HFFc6 (cell line): Measurements from ENCODE around the gene TMEM86B. TPM values are rescaled to one million over a fixed set of nuclear protein-coding genes. Genes with fewer than 3 reads are reported as not detected.

Experiments
- DNase-seq: peaks from one replicate; pipeline ENCODE4 v3.0.0-alpha.2; 2018
- H3K27ac Mint-ChIP-seq: 2 replicates; pipeline ENCODE4 v1.8.0; 2020; ENCODE audit warnings: mild to moderate bottlenecking, mixed read lengths
- H3K27me3 Mint-ChIP-seq: 2 replicates; pipeline ENCODE4 v1.8.0; 2021; ENCODE audit warnings: mild to moderate bottlenecking, moderate library complexity, mixed read lengths; ENCODE audit not compliant: insufficient read depth
- H3K36me3 Mint-ChIP-seq: 2 replicates; pipeline ENCODE4 v1.8.0; 2021; ENCODE audit warnings: low read depth, mixed read lengths
- H3K4me1 Mint-ChIP-seq: 2 replicates; pipeline ENCODE4 v1.8.0; 2020; ENCODE audit warnings: low read depth, mixed read lengths
- H3K4me3 Mint-ChIP-seq: 2 replicates; pipeline ENCODE4 v1.8.0; 2020; ENCODE audit warnings: mild to moderate bottlenecking, moderate library complexity, mixed read lengths
- H3K9me3 Mint-ChIP-seq: 2 replicates; pipeline ENCODE4 v1.8.0; 2020; ENCODE audit warnings: mild to moderate bottlenecking, mixed read lengths
- CTCF ChIP-seq: fragments of 200-600 bp; sonication (generic); IDR thresholded peaks from 2 replicates; pipeline ENCODE4 v1.5.0; 2021; ENCODE audit warnings: antibody characterized with exemption, mild to moderate bottlenecking
- total RNA-seq, 6 experiments: library from RNA; stranded (reverse); fragmentation: NEBNext Ultra II Directional; extraction: Animal tissue kit (Norgen Biotek cat#: 25700); gene quantifications; 2 replicates in 1 of 6; 3 replicates in 5 of 6; pipeline ENCODE4 v1.2.3, GENCODE V29; 2021

Gene TMEM86B
- total RNA-seq, 6 experiments from 2014 or later, result 1.8 to 2.7 (median 2.0) TPM

DNA sequence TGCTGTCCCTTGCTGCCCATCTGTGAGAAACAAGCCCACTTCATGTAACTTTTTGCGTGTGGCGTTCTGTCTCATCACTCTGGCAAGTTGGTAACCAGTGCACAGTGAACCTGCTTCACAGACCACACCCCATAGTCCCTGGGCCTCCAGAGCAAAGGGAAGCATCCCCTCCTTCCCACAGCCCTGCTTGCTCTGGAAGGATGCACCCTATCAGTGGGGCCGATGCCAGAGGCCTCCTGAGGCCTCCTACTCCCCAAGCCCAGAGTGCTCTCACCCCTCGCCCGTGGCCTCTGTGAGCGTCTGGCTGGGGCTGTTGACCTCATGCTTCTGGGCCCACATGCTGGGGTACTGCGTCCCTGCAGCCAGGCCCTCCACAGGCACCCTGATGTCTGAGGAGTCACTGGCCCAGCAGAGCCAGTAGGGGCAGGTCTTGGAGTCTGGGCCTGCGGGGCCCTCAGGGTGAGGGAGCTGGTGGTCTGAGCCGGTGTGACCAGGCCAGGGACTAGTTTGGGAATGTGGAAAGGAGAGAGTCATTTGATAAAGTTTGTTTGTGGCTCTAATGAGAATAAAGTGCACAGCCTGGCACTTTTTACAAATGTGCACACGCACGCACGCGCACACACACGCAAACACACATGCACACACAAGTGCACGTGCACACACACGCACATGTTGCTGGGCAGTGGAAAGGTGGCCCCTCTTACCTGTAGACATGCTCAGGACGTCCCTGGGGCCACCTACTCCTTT, 5.1 kb downstream of the TMEM86B start:
- H3K4me1 Mint-ChIP-seq, result peaks cover 4% of the 10 kb centered on the region; the same call in 1 of the 2 replicates
- H3K27me3 Mint-ChIP-seq, result peaks cover 6% of the 10 kb centered on the region
- no peak overlapping the region for H3K4me3 Mint-ChIP-seq
- peaks cover 10% of the 10 kb centered on the region for H3K9me3 Mint-ChIP-seq
- TF ChIP-seq CTCF, result no peak
- no peak overlapping the region for H3K27ac Mint-ChIP-seq
- DNase-seq, result no peak
- H3K36me3 Mint-ChIP-seq, result peaks cover 24% of the 10 kb centered on the region

GRCh38 chr19:55220525-55220924, 8.0 kb downstream of the TMEM86B start:
- Mint-ChIP-seq H3K27me3 (peaks cover 10% of the 10 kb centered on the region), H3K36me3 (peaks cover 14% of the 10 kb centered on the region), H3K4me1 (peaks cover 23% of the 10 kb centered on the region), H3K27ac (no peak overlapping the region), H3K4me3 (no peak overlapping the region), H3K9me3 (peaks cover 14% of the 10 kb centered on the region)
- TF ChIP-seq CTCF, result no peak
- no peak for DNase-seq

GRCh38 chr19:55216461-55217198, 11.9 kb downstream of the TMEM86B start:
- Mint-ChIP-seq H3K4me3 (peak overlapping the region; percentile 84), H3K27ac (peak overlapping the region; percentile 89), H3K4me1 (peaks cover 23% of the 10 kb centered on the region), H3K27me3 (peaks cover 7% of the 10 kb centered on the region), H3K9me3 (peaks cover 32% of the 10 kb centered on the region), H3K36me3 (peaks cover 20% of the 10 kb centered on the region)
- TF ChIP-seq CTCF, result peak; percentile 8; the same call in 1 of the 2 replicates
- DNase-seq, result peak; percentile 99

GRCh38 chr19:55213547-55213946, 15.0 kb downstream of the TMEM86B start:
- Mint-ChIP-seq H3K36me3 (peaks cover 5% of the 10 kb centered on the region), H3K27ac (no peak overlapping the region), H3K9me3 (peaks cover 22% of the 10 kb centered on the region), H3K27me3 (peaks cover 7% of the 10 kb centered on the region), H3K4me3 (no peak overlapping the region), H3K4me1 (peaks cover 39% of the 10 kb centered on the region)
- DNase-seq, result no peak
- TF ChIP-seq CTCF, result no peak

- H3K4me3 Mint-ChIP-seq, result no peak overlapping the region
- peaks cover 22% of the 10 kb centered on the region for H3K9me3 Mint-ChIP-seq
- no peak overlapping the region for H3K27ac Mint-ChIP-seq
- DNase-seq, result no peak
- H3K36me3 Mint-ChIP-seq, result peaks cover 5% of the 10 kb centered on the region
- TF ChIP-seq CTCF, result peak; percentile 53
- H3K4me1 Mint-ChIP-seq, result peaks cover 40% of the 10 kb centered on the region
- H3K27me3 Mint-ChIP-seq, result peaks cover 7% of the 10 kb centered on the region
Measured at GRCh38 chr19:55212447-55212846, 16.1 kb downstream of the TMEM86B start.
